DOHH2 (cell line): ENCODE results near the gene AATF.

Source experiments
- EZH2phosphoT487 ChIP-seq: fragments of 200-600 bp; sonication (generic); IDR thresholded peaks from 2 replicates; pipeline ENCODE4 v1.6.1; 2017; ENCODE audit warnings: borderline replicate concordance, mild to moderate bottlenecking, antibody characterized with exemption, low read length, moderate library complexity, mixed read lengths
- TF ChIP-seq, protein P1 (sequence below): fragments of 200-600 bp; sonication (generic); IDR thresholded peaks from one replicate; pipeline ENCODE4 v1.5.1; 2014; ENCODE audit warnings: antibody characterized with exemption, mild to moderate bottlenecking, low read depth, low read length; ENCODE audit not compliant: poor library complexity, severe bottlenecking

DNA sequence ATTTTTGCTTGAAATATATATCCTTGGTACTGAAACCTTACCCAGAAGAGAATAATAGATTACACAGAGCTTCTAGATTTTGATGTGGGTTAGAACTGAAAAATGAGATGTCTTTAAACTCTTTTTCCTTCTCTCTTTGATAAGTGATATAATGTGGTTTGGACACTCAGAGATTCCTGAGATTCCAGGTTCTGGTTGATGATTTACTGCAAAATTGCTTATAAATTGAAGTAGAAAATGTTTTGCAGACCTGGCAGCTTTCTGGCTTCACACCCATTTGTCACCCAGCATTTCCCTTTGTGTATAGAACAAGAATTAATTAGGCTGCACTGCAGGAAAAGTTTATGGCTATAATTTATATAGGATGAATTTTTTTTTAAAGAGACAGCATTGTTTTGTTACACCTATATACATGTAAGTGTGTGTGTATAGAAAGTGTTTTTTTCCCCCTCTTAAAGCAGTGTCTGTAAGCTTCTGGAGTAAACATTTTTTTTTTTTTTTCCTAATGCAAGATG lies 23.5 kb downstream of the AATF start:
- TF ChIP-seq, protein P1, sequence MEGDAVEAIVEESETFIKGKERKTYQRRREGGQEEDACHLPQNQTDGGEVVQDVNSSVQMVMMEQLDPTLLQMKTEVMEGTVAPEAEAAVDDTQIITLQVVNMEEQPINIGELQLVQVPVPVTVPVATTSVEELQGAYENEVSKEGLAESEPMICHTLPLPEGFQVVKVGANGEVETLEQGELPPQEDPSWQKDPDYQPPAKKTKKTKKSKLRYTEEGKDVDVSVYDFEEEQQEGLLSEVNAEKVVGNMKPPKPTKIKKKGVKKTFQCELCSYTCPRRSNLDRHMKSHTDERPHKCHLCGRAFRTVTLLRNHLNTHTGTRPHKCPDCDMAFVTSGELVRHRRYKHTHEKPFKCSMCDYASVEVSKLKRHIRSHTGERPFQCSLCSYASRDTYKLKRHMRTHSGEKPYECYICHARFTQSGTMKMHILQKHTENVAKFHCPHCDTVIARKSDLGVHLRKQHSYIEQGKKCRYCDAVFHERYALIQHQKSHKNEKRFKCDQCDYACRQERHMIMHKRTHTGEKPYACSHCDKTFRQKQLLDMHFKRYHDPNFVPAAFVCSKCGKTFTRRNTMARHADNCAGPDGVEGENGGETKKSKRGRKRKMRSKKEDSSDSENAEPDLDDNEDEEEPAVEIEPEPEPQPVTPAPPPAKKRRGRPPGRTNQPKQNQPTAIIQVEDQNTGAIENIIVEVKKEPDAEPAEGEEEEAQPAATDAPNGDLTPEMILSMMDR = no peak
- no peak for TF ChIP-seq EZH2phosphoT487
